Measurements from ENCODE around the gene WFDC2.
A peak's percentile ranks its signal among the peaks of the same experiment; 100 is the strongest.
"Not testable (repeated sequence)": the region's sequence is repeated elsewhere in the genome, so short reads cannot be mapped to it uniquely, and the experiment has no call there.

The WFDC2 gene

DNA sequence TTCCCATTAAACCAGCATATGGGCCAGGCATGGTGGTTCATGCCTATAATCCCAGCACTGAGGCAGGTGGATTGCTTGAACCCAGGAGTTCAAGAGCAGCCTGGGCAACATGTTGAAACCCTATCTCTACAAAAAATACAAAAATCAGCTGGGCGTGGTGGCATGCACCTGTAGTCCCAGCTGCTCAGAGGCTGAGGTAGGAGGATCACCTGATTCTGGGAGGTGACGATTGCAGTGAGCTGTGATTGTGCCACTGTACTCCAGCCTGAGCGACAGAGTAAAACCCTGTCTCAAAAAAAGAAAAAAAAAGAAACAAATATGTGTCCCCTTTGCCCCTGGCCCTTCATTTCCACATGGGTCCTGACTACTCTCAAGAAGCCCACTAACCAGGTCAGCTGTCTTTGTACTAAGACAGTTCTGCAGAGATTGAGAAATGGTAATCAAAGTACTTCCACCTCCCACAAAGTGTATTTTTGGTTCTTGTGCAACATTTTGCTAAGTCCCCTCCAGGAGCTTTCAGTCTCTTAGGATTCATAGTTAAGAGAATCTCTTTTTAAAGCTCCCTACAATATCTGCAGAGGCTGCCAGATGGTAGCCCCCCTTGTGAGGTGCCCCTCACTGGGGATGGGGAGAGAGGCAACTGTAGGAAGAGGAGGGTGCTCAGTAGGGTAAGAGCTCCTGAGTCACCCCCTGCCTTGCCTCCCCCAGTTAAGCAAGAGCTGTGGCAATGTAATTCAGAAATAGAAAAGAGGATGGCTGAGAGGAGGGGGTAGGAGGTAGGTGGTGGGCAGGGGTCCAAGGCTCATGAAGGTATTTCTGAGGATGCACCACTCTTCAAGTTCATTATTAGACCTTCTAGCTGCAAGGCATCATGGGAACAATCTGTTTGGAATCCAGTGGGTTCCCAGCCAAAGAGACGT lies 16.5 kb upstream of the WFDC2 start:
- no peak for DNase-seq

DNA sequence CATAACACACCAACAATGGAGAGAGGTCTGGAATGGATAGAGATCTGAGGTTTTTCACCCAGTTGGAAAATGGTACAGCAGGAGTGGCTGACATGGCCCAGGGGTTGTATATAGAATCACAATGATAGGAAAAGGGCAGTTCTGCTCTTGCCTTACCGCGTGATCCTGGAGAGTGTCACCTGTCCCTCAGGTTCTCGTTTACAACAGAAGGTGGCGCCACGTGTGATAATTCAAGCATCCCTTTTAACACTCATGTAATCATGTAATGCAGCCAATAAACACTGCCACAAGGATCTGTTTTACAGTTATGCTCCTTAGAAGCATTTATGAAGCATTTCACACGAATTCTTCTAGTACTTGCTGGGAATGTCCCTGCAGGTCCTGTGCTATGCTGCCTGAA lies 12.9 kb upstream of the WFDC2 start:
- peak in 1 of 2 experiments; percentile 23 for DNase-seq

GRCh38 chr20:45459606-45460005 lies 9.9 kb upstream of the WFDC2 start:
- no peak for DNase-seq

DNA sequence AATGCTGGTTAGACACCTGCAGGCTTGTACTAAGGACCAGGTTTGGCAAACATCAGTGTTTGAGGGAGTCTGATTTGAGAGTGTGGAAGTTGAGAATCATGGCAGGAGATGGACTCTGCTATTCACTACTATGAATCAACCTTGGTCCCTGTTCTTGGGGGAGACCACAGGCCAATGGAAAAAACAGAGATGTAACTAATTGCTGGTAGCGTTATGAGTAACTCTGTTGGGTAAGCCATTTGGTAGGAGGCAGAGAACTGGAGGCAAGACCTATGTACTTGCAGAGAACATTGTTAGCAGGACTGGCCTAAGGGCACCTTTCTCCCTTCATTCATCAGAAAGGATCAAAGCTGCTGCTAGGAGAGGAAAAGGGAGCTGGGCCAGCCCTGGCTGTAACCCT lies 8.3 kb upstream of the WFDC2 start:
- no peak for DNase-seq

DNA sequence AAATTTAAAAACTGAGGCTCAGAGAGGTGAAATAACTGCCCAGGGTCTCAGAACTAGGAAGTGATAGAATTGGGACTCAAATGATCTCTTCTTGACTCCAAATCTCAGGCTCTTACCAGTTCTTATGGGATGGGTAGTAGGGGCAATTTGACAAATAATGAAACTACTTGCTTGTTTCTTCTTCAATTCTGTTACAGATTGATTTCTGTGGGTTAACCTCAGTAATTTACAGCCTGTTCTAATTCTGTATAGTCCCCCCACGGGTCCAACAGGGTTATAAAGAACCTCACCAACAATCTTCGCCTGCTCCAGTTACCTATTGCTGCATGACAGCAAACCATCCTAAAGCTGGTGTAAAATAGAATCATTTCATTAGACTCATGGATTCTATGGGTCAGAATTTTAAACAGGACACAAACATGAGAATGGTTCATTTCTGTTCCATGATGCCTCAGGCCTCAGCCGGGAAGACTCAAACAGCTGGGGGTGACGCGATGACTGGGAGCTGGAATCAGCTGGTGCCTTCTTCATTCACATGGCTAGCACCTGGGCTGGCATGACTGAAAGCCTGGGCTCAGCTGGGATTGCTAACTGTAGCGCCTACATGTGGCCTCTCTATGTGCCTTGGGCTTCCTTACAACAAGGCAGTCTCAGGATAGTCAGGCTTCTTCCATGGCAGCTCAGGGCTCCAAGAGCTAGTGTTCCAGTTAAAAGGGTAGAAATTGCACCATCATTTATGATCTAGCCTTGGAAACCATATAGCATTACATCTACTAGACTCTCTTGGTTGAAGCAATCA lies 6.6 kb upstream of the WFDC2 start:
- DNase-seq = no peak

GRCh38 chr20:45463709-45464108 lies 5.8 kb upstream of the WFDC2 start:
- no peak for DNase-seq

- DNase-seq = no peak
Observed at GRCh38 chr20:45465491-45466266, 3.9 kb upstream of the WFDC2 start.

- DNase-seq = no peak
Observed at GRCh38 chr20:45467172-45467571, 2.4 kb upstream of the WFDC2 start.

- DNase-seq = no peak
Observed at GRCh38 chr20:45467861-45468260, 1.7 kb upstream of the WFDC2 start.

- no peak for DNase-seq
Observed at GRCh38 chr20:45470262-45470931, 844 bp downstream of the WFDC2 start.

GRCh38 chr20:45470937-45471336 lies 1.4 kb downstream of the WFDC2 start:
- DNase-seq = no peak

GRCh38 chr20:45472286-45472685 lies 2.7 kb downstream of the WFDC2 start:
- not testable (repeated sequence) for DNase-seq

- DNase-seq = not testable (repeated sequence)
Observed at GRCh38 chr20:45477530-45478148, 8.1 kb downstream of the WFDC2 start.

DNA sequence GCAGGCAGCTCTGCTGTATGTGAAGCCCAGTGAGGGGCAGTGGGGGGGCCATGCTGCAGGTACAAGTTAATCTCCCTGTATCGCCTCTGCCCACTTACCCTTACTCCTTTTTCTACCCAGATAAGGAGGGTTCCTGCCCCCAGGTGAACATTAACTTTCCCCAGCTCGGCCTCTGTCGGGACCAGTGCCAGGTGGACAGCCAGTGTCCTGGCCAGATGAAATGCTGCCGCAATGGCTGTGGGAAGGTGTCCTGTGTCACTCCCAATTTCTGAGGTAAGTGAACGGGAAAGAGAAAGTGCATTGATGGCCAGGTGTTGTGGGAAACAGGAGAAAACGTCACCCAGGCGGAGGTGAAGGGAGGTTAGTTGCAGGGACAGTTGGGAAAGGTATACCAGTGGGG lies 10.3 kb downstream of the WFDC2 start:
- no peak for DNase-seq

- no peak for DNase-seq
Observed at GRCh38 chr20:45484676-45485075, 15.1 kb downstream of the WFDC2 start.

GRCh38 chr20:45485388-45485787 lies 15.8 kb downstream of the WFDC2 start:
- DNase-seq = no peak

DNA sequence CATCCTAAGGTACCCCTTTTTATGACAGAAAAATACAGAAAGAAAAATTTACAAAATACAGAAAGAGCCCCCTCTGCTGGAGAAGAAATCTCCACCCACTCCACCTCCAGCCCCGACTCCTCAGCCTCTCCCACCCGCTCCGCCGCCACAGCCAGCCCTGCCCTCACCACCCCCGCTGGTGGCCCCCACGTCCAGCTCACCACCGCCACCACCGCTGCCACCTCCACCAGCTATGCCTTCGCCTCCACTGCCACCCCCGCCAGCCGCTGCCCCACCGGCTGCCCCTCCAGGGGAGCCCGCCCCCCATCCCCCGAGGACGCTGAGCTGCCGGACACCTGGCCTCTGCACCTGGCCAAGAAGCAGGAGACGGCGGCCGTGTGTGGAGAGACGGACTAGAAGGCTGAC lies 17.7 kb downstream of the WFDC2 start:
- no peak for DNase-seq

DNA sequence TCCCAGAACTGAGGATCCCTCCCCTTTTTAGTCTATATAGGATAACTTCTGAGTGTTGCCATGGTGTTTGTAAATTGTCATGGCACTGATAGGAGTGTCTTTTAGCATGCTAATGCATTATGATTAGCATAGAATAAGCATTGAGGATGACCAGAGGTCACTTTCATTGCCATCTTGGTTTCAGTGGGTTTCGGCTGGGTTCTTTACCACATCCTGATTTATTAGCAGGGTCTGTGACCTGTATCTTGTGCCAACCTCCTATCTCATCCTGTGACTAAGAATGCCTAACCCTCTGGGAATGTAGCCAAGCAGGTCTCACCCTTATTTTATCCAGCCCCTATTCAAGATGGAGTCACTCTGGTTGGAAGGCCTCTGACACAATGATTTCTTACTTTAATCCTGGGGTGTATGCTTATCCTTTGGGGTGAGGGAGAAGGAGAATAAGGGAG lies 19.6 kb downstream of the WFDC2 start:
- DNase-seq = peak in 1 of 2 experiments; percentile 17

DNA sequence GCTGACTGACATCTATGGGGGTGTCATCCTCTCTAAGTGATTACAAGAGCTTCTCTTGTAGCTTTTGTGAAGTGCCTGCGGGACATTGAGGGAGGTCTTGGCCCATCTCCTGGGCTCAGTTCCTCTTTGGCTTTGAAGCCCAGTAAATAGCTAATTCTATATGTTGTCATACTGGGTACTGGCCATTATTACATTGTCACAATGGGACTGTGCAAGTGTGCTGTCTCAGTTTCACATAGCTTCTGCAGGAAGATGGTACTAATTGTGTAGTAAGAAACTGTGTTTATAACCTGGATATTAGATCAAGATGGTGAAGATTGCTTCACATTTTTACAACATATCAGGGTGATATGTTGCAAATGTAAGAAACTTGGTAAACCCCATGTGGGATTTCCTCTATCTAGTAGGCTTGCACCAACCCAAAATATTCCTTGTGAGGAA lies 26.0 kb downstream of the WFDC2 start:
- no peak for DNase-seq

GRCh38 chr20:45496166-45496565 lies 26.6 kb downstream of the WFDC2 start:
- no peak for DNase-seq

GRCh38 chr20:45497971-45498494 lies 28.5 kb downstream of the WFDC2 start:
- DNase-seq = no peak

- no peak for DNase-seq
Observed at GRCh38 chr20:45500022-45500421, 30.5 kb downstream of the WFDC2 start.

Measured in SW 1271 (cell line).